Natural killer cell (primary cell): ENCODE data around the gene KRT2. TPM values are rescaled to one million over a fixed set of nuclear protein-coding genes. Genes with fewer than 3 reads are reported as not detected.
A peak's percentile ranks its signal among the peaks of the same experiment; 100 is the strongest.

Experiments
- ATAC-seq, 3 donors: fragments of 150-1000 bp in 2 of 3; fragments of 200-7000 bp in 1 of 3; cut with Tn5 transposase; 1 replicate in 1 of 3; 2 replicates in 2 of 3; pipeline ENCODE4 v1.10.0; 2021; ENCODE audit warnings: mild to moderate bottlenecking in 2 of 3, moderate library complexity in 2 of 3
- DNase-seq, 2 donors: peaks; one replicate each; pipeline versions ENCODE4 v3.0.0 to v3.0.0-alpha.2; 2013 to 2021; ENCODE audit warnings: mixed read lengths in 1 of 2
- H3K27ac ChIP-seq: one replicate; pipeline ENCODE4 v1.5.1; 2013; ENCODE audit warnings: mild to moderate bottlenecking, low read length
- H3K27me3 ChIP-seq: one replicate; pipeline ENCODE4 v1.6.1; 2013; ENCODE audit warnings: low read length; ENCODE audit not compliant: control insufficient read depth, insufficient read depth
- H3K36me3 ChIP-seq: one replicate; pipeline ENCODE4 v1.6.1; 2013; ENCODE audit warnings: low read length; ENCODE audit not compliant: control insufficient read depth, insufficient read depth
- H3K4me1 ChIP-seq: one replicate; pipeline ENCODE4 v1.6.1; 2013; ENCODE audit warnings: low read length; ENCODE audit not compliant: control insufficient read depth, insufficient read depth
- H3K4me3 ChIP-seq: one replicate; pipeline ENCODE4 v1.5.1; 2013; ENCODE audit warnings: low read length
- H3K9me3 ChIP-seq: one replicate; pipeline ENCODE4 v1.6.1; 2013; ENCODE audit warnings: low read length; ENCODE audit not compliant: control insufficient read depth, insufficient read depth
- H3K27ac Mint-ChIP-seq, 2 donors: one replicate each; pipeline ENCODE4 v1.8.0; 2022; ENCODE audit warnings: mild to moderate bottlenecking in 2 of 2, mixed read lengths in 2 of 2, moderate library complexity in 1 of 2
- H3K27me3 Mint-ChIP-seq, 2 donors: one replicate each; pipeline ENCODE4 v1.8.0; 2022; ENCODE audit warnings: low read depth in 2 of 2, mixed read lengths in 2 of 2
- H3K36me3 Mint-ChIP-seq: one replicate; pipeline ENCODE4 v1.8.0; 2022; ENCODE audit warnings: mixed read lengths
- H3K4me1 Mint-ChIP-seq, 2 donors: one replicate each; pipeline ENCODE4 v1.8.0; 2022; ENCODE audit warnings: mixed read lengths in 2 of 2
- H3K4me3 Mint-ChIP-seq: one replicate; pipeline ENCODE4 v1.8.0; 2022; ENCODE audit warnings: mild to moderate bottlenecking, moderate library complexity, mixed read lengths
- H3K9me3 Mint-ChIP-seq, 2 donors: one replicate each; pipeline ENCODE4 v1.8.0; 2022; ENCODE audit warnings: mixed read lengths in 2 of 2
- CTCF ChIP-seq: fragments of 200-600 bp; IDR thresholded peaks from one replicate; pipeline ENCODE4 v1.8.0; 2022; ENCODE audit warnings: antibody characterized with exemption
- WGBS: methylation state at CpG from one replicate; pipeline ENCODE4 v1.1.7; 2013; ENCODE audit warnings: missing lambda C conversion rate; ENCODE audit not compliant: insufficient coverage; 5-methylcytosine and 5-hydroxymethylcytosine counted together
- intact Hi-C: fragments of 100-400 bp; cut with micrococcal nuclease; formaldehyde crosslinking; loops from one replicate; pipeline ENCODE4 v1.14.2; 2022
- total RNA-seq, 4 donors: library from RNA; stranded (reverse); fragments of 120-200 nt in 1 of 4; gene quantifications; one replicate each; pipeline versions ENCODE4 v1.2.3 to v1.2.4, GENCODE V29; 2013 to 2022

KRT2 gene
- total RNA-seq, 3 donors from 2014 or later (not counting 1 experiment from before 2014, with no cell fraction given) = 0.63 to 1.4 (median 0.66) TPM

GRCh38 chr12:52645120-52645761, 6.8 kb downstream of the KRT2 start:
- Histone ChIP-seq H3K4me1 (peaks cover 42% of the 10 kb centered on the region), H3K36me3 (no peaks in the 10 kb centered on the region), H3K27ac (peak overlapping the region; percentile 89), H3K4me3 (no peak overlapping the region), H3K27me3 (no peaks in the 10 kb centered on the region), H3K9me3 (peaks cover 3% of the 10 kb centered on the region)
- peaks cover 75 to 86% of the 10 kb centered on the region in 2 donors for H3K4me1 Mint-ChIP-seq
- no peaks in the 10 kb centered on the region for H3K9me3 Mint-ChIP-seq
- H3K27me3 Mint-ChIP-seq = no peaks in the 10 kb centered on the region
- WGBS = 45% methylated on average over 7 of the region's 7 CpGs
- DNase-seq = peak; percentile 51 to 88
- TF ChIP-seq CTCF = no peak
- peak; percentile 85 to 91 (median 90) for ATAC-seq
- peak overlapping the region; percentile 84 for H3K4me3 Mint-ChIP-seq
- H3K36me3 Mint-ChIP-seq = no peaks in the 10 kb centered on the region
- intact Hi-C loops = loop anchor here (1.0 to 5.0 kb wide), 6 partner anchors 9 to 191 kb away; partner anchors contain the start of gene KRT1
- H3K27ac Mint-ChIP-seq = peak overlapping the region; percentile 97 to 98

- 93% methylated on average over 6 of the region's 6 CpGs for WGBS
- H3K9me3 Mint-ChIP-seq = no peaks in the 10 kb centered on the region
- Histone ChIP-seq H3K9me3 (peaks cover 3% of the 10 kb centered on the region), H3K4me1 (peaks cover 42% of the 10 kb centered on the region), H3K27ac (peak overlapping the region; percentile 89), H3K36me3 (no peaks in the 10 kb centered on the region), H3K4me3 (no peak overlapping the region), H3K27me3 (no peaks in the 10 kb centered on the region)
- DNase-seq = no peak
- TF ChIP-seq CTCF = no peak
- peaks cover 69 to 77% of the 10 kb centered on the region in 2 donors for H3K4me1 Mint-ChIP-seq
- no peaks in the 10 kb centered on the region for H3K27me3 Mint-ChIP-seq
- ATAC-seq = no peak
- no peaks in the 10 kb centered on the region for H3K36me3 Mint-ChIP-seq
- intact Hi-C loops = loop anchor here (2.0 kb wide), 2 partner anchors 57 to 85 kb away; no protein-coding TSS in a partner anchor
- H3K27ac Mint-ChIP-seq = peak overlapping the region; percentile 97 to 98
- H3K4me3 Mint-ChIP-seq = no peak overlapping the region
These were observed 8.0 kb downstream of the KRT2 start for GRCh38 chr12:52644078-52644415.

- no peak overlapping the region for H3K4me3 ChIP-seq
- no peaks in the 10 kb centered on the region for H3K36me3 Mint-ChIP-seq
- H3K27me3 ChIP-seq = no peaks in the 10 kb centered on the region
- ATAC-seq (no peak), DNase-seq (no peak)
- peak overlapping the region; percentile 97 to 98 for H3K27ac Mint-ChIP-seq
- no peaks in the 10 kb centered on the region for H3K36me3 ChIP-seq
- peaks cover 65 to 72% of the 10 kb centered on the region in 2 donors for H3K4me1 Mint-ChIP-seq
- no peaks in the 10 kb centered on the region for H3K9me3 Mint-ChIP-seq
- H3K27me3 Mint-ChIP-seq = no peaks in the 10 kb centered on the region
- H3K4me1 ChIP-seq = peaks cover 42% of the 10 kb centered on the region
- peaks cover 3% of the 10 kb centered on the region for H3K9me3 ChIP-seq
- H3K27ac ChIP-seq = no peak overlapping the region
- TF ChIP-seq CTCF = no peak
- intact Hi-C loops = loop anchor here (2.0 kb wide), 2 partner anchors 57 to 85 kb away; no protein-coding TSS in a partner anchor
- H3K4me3 Mint-ChIP-seq = no peak overlapping the region
- WGBS = 87% methylated on average over 10 of the region's 10 CpGs
These were observed 8.6 kb downstream of the KRT2 start for GRCh38 chr12:52643233-52644077.
